HCT116 (cell line): ENCODE measurements around the gene CCDC187.

ENCODE experiments used
- EGR1 ChIP-seq: IDR thresholded peaks from 2 replicates; pipeline ENCODE4 v1.6.1; 2012; ENCODE audit warnings: low read depth
- EZH2 ChIP-seq: fragments of 200-600 bp; sonication (generic); IDR thresholded peaks from 2 replicates; pipeline ENCODE4 v1.6.1; 2017; ENCODE audit warnings: antibody characterized with exemption, mixed run types
- FOSL1 ChIP-seq: IDR thresholded peaks from 2 replicates; pipeline ENCODE4 v1.6.1; 2012; ENCODE audit warnings: low read depth
- POLR2A ChIP-seq: IDR thresholded peaks from 2 replicates; pipeline ENCODE4 v1.7.0; 2011; ENCODE audit warnings: borderline replicate concordance; ENCODE audit not compliant: insufficient read depth, insufficient read length; ENCODE audit errors: extremely low read depth
- POLR2AphosphoS5 ChIP-seq: IDR thresholded peaks from 2 replicates; pipeline ENCODE4 v1.6.1; 2011; ENCODE audit warnings: mild to moderate bottlenecking, low read depth, low read length, moderate library complexity
- RAD21 ChIP-seq: IDR thresholded peaks from 2 replicates; pipeline ENCODE4 v1.6.1; 2012; ENCODE audit warnings: low read depth, mild to moderate bottlenecking
- SP1 ChIP-seq: IDR thresholded peaks from 2 replicates; pipeline ENCODE4 v1.6.1; 2012; ENCODE audit warnings: low read depth
- ZNF274 ChIP-seq: fragments of 200-500 bp; sonication (Bioruptor generic); IDR thresholded peaks from 2 replicates; pipeline ENCODE4 v1.6.1; 2014; ENCODE audit warnings: mild to moderate bottlenecking, low read depth, low read length, inconsistent platforms
- TF ChIP-seq, protein P1 (sequence below), 3 experiments: fragments of 200-600 bp in 1 of 3; sonication (generic) in 1 of 3; IDR thresholded peaks in 2 of 3; conservative IDR thresholded peaks in 1 of 3; 2 replicates each; pipeline ENCODE4 v1.5.1; 2012 to 2017; ENCODE audit warnings: low read depth in 2 of 3, low read length in 2 of 3, antibody characterized with exemption in 1 of 3, borderline replicate concordance in 1 of 3, control low read depth in 1 of 3, mild to moderate bottlenecking in 1 of 3, mixed read lengths in 1 of 3, mixed run types in 1 of 3, moderate library complexity in 1 of 3; ENCODE audit not compliant: insufficient read depth in 1 of 3
- TF ChIP-seq, protein P2 (sequence below): IDR thresholded peaks from 2 replicates; pipeline ENCODE4 v1.6.1; 2012
- TF ChIP-seq, protein P3 (sequence below): IDR thresholded peaks from 2 replicates; pipeline ENCODE4 v1.6.1; 2012

DNA sequence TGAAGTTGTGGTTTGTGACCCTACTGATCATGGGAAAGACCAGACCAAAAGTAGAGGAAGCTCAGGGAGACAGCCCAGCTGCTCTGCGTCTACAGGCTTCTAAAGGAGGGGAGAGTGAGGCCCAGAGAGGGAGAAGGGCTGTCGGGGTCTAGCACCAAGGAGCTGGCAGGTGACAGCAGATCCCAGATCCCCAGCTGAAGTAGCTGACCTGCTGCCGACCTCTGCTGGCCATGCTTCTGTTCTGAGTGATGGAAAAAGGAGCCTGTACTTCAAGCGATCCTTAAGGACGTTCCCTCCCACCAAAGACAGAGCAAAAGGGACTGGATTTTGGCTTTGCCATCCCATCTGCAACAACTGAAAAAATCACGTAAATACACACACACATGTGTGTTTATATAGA is 35.6 kb downstream of the CCDC187 start:
- TF ChIP-seq, protein P1, sequence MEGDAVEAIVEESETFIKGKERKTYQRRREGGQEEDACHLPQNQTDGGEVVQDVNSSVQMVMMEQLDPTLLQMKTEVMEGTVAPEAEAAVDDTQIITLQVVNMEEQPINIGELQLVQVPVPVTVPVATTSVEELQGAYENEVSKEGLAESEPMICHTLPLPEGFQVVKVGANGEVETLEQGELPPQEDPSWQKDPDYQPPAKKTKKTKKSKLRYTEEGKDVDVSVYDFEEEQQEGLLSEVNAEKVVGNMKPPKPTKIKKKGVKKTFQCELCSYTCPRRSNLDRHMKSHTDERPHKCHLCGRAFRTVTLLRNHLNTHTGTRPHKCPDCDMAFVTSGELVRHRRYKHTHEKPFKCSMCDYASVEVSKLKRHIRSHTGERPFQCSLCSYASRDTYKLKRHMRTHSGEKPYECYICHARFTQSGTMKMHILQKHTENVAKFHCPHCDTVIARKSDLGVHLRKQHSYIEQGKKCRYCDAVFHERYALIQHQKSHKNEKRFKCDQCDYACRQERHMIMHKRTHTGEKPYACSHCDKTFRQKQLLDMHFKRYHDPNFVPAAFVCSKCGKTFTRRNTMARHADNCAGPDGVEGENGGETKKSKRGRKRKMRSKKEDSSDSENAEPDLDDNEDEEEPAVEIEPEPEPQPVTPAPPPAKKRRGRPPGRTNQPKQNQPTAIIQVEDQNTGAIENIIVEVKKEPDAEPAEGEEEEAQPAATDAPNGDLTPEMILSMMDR (IDR thresholded peaks at IDR 0.05 in 2 of 3, conservative IDR thresholded peaks at IDR 0.05 in 1 of 3; ENCODE audit: borderline replicate concordance in 1 of 3, insufficient read depth in 1 of 3, low read depth in 2 of 3, low read length in 2 of 3) = 0 out of 6 replicates have a peak, but pooled peaks of 1 of the 3 experiments have one; percentile 12
- TF ChIP-seq RAD21 (no peak), SP1 (no peak), POLR2A (no peak), EZH2 (no peak), FOSL1 (no peak), ZNF274 (no peak), POLR2AphosphoS5 (no peak), EGR1 (no peak)
- TF ChIP-seq, protein P2, sequence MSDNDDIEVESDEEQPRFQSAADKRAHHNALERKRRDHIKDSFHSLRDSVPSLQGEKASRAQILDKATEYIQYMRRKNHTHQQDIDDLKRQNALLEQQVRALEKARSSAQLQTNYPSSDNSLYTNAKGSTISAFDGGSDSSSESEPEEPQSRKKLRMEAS = no peak
- TF ChIP-seq, protein P3, sequence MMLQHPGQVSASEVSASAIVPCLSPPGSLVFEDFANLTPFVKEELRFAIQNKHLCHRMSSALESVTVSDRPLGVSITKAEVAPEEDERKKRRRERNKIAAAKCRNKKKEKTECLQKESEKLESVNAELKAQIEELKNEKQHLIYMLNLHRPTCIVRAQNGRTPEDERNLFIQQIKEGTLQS = no peak
